Esophagus muscularis mucosa (tissue), 4 donors: ENCODE results near the gene AMIGO1. TPM values are rescaled to one million over a fixed set of nuclear protein-coding genes. Genes with fewer than 3 reads are reported as not detected.

Source experiments
- DNase-seq: peaks from one replicate; pipeline ENCODE4 v3.0.0-alpha.2; 2017; ENCODE audit errors: extremely low spot score
- H3K27ac ChIP-seq, 4 donors: fragments of 200-600 bp; sonication (generic); replicated peaks in 1 of 4; 1 replicate in 3 of 4; 2 replicates in 1 of 4; pipeline ENCODE4 v1.5.1; 2016 to 2019; ENCODE audit warnings: mild to moderate bottlenecking in 1 of 4
- H3K27me3 ChIP-seq, 4 donors: fragments of 200-600 bp; sonication (generic); one replicate each; pipeline versions ENCODE4 v1.5.1 to v1.6.0; 2016 to 2019
- H3K36me3 ChIP-seq, 4 donors: fragments of 200-600 bp; sonication (generic); one replicate each; pipeline ENCODE4 v1.5.1; 2016 to 2019
- H3K4me1 ChIP-seq, 4 donors: fragments of 200-600 bp; sonication (generic); one replicate each; pipeline ENCODE4 v1.5.1; 2016 to 2019
- H3K4me3 ChIP-seq, 4 donors: fragments of 200-600 bp; sonication (generic); 1 replicate in 2 of 4; 2 replicates in 2 of 4; pipeline ENCODE4 v1.5.1; 2016 to 2019; ENCODE audit warnings: mild to moderate bottlenecking in 4 of 4, moderate library complexity in 1 of 4
- H3K9me3 ChIP-seq, 4 donors: fragments of 200-600 bp; sonication (generic); 1 replicate in 3 of 4; 2 replicates in 1 of 4; pipeline ENCODE4 v1.5.1; 2016 to 2019
- EP300 ChIP-seq: sonication (generic); formaldehyde crosslinking; IDR thresholded peaks from one replicate; pipeline ENCODE4 v1.6.1; 2017; ENCODE audit warnings: antibody characterized with exemption
- POLR2A ChIP-seq: fragments of 450-650 bp; IDR thresholded peaks from one replicate; pipeline ENCODE4 v1.6.1; 2017; ENCODE audit warnings: antibody characterized with exemption, moderate library complexity, mild to moderate bottlenecking, low read depth
- POLR2AphosphoS5 ChIP-seq, 2 donors: sonication (generic); formaldehyde crosslinking; IDR thresholded peaks; one replicate each; pipeline ENCODE4 v1.6.1; 2017; ENCODE audit warnings: antibody characterized with exemption in 2 of 2
- WGBS: methylation state at CpG from one replicate; pipeline ENCODE4 v1.1.5; 2018; 5-methylcytosine and 5-hydroxymethylcytosine counted together
- intact Hi-C: fragments of 100-400 bp; cut with DNase I; formaldehyde crosslinking; loops from one replicate; pipeline ENCODE4 v1.15.1; 2023
- total RNA-seq, 4 donors: library from RNA; depleted of rRNA; stranded (reverse); fragments of >200 nt; gene quantifications; one replicate each; pipeline versions ENCODE4 v1.1.0 to v1.2.1, GENCODE V29; 2016
- TF ChIP-seq, protein P1 (sequence below), 3 experiments: fragments of 200-600 bp in 2 of 3; fragments of 450-650 bp in 1 of 3; sonication (generic) in 2 of 3; IDR thresholded peaks; one replicate each; pipeline ENCODE4 v1.5.1; 2017 to 2019; ENCODE audit warnings: antibody characterized with exemption in 3 of 3, mild to moderate bottlenecking in 2 of 3, moderate library complexity in 1 of 3

The AMIGO1 gene
- total RNA-seq, 4 donors from 2014 or later = 8.4 to 23.7 (median 14.0) TPM

- Histone ChIP-seq H3K9me3 (no peaks in the 10 kb centered on the region), H3K27me3 (peaks cover 0 to 9% (median 0%) of the 10 kb centered on the region in 4 donors), H3K4me1 (no peaks in the 10 kb centered on the region), H3K36me3 (no peaks in the 10 kb centered on the region), H3K27ac (no peak overlapping the region), H3K4me3 (no peak overlapping the region)
- DNase-seq = no peak
- intact Hi-C loops = no loop called here
- TF ChIP-seq POLR2A = no peak
- TF ChIP-seq EP300 = no peak
- no peak for TF ChIP-seq POLR2AphosphoS5 (IDR thresholded peaks at IDR 0.05)
- TF ChIP-seq, protein P1, sequence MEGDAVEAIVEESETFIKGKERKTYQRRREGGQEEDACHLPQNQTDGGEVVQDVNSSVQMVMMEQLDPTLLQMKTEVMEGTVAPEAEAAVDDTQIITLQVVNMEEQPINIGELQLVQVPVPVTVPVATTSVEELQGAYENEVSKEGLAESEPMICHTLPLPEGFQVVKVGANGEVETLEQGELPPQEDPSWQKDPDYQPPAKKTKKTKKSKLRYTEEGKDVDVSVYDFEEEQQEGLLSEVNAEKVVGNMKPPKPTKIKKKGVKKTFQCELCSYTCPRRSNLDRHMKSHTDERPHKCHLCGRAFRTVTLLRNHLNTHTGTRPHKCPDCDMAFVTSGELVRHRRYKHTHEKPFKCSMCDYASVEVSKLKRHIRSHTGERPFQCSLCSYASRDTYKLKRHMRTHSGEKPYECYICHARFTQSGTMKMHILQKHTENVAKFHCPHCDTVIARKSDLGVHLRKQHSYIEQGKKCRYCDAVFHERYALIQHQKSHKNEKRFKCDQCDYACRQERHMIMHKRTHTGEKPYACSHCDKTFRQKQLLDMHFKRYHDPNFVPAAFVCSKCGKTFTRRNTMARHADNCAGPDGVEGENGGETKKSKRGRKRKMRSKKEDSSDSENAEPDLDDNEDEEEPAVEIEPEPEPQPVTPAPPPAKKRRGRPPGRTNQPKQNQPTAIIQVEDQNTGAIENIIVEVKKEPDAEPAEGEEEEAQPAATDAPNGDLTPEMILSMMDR (IDR thresholded peaks at IDR 0.05) = no peak
- 96% methylated on average over 7 of the region's 7 CpGs for WGBS
Observed at GRCh38 chr1:109522026-109522425, 12.5 kb upstream of the AMIGO1 start.

DNA sequence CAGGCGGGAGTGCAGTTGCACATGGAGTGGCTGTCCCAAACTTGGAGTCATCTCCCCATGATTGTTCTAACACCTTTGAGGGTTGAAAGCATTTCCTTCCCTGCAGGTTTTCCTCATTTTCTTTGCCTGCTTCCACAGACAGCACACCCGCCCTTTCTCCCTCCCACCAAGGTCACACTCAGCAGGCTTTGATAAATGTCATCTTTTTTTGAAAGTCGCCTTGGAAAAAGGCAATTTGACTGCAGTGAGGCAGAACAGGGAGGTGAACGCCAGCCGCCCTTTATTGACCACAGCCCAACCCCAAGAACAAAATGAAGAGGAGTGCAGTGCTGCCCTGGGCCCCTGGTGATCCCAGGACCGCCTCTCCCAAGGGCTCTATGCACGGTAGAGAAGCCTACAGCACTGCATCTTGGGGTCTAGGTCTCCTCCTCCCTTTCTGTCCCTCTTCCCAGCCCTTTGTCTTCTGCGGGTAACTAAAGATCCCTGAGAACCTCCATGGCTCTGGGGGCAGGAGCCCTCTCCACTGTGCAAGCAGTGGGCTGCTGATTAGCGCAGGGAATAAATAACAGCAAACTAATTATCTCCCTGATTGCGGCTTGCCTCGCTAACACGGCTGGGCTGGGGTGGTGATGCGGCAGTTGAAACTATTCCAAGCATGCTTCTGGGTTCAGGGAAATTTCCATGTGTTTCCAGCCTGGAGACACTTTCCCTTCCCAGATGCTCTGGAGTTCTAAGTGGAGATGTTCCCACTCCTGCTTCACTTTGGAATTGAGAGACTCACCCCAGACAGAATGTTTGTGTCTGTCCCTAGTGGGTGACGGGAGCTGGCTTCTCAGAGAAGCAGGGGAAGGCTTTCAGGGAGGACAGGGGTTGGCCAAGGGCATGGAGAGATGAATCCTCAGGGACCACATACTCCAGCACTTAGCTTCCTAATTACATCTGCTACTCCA is 11.8 kb upstream of the AMIGO1 start:
- H3K9me3 ChIP-seq = no peaks in the 10 kb centered on the region
- H3K27me3 ChIP-seq = peaks cover 0 to 9% (median 0%) of the 10 kb centered on the region in 4 donors
- WGBS = 77% methylated on average over 14 of the region's 14 CpGs
- no peak overlapping the region for H3K27ac ChIP-seq
- no peak overlapping the region for H3K4me3 ChIP-seq
- intact Hi-C loops = no loop called here
- TF ChIP-seq, protein P1 (IDR thresholded peaks at IDR 0.05) = no peak
- no peak for TF ChIP-seq POLR2A
- H3K4me1 ChIP-seq = no peaks in the 10 kb centered on the region
- H3K36me3 ChIP-seq = no peaks in the 10 kb centered on the region
- DNase-seq = no peak

GRCh38 chr1:109517337-109517736 is 7.8 kb upstream of the AMIGO1 start:
- H3K9me3 ChIP-seq = no peaks in the 10 kb centered on the region
- H3K27ac ChIP-seq = no peak overlapping the region
- no peak for DNase-seq
- H3K27me3 ChIP-seq = peaks cover 0 to 9% (median 0%) of the 10 kb centered on the region in 4 donors
- intact Hi-C loops = no loop called here
- no peak overlapping the region for H3K4me3 ChIP-seq
- no peaks in the 10 kb centered on the region for H3K36me3 ChIP-seq
- no peaks in the 10 kb centered on the region for H3K4me1 ChIP-seq
- no peak for TF ChIP-seq POLR2AphosphoS5 (IDR thresholded peaks at IDR 0.05)
- TF ChIP-seq, protein P1 (IDR thresholded peaks at IDR 0.05) = no peak
- no peak for TF ChIP-seq EP300
- TF ChIP-seq POLR2A = no peak
- 85% methylated on average over 5 of the region's 5 CpGs for WGBS

GRCh38 chr1:109516872-109517271 is 7.3 kb upstream of the AMIGO1 start:
- DNase-seq = no peak
- intact Hi-C loops = no loop called here
- H3K27me3 ChIP-seq = peaks cover 0 to 9% (median 0%) of the 10 kb centered on the region in 4 donors
- H3K4me1 ChIP-seq = no peaks in the 10 kb centered on the region
- no peak overlapping the region for H3K27ac ChIP-seq
- TF ChIP-seq POLR2A (no peak), EP300 (no peak), POLR2AphosphoS5 (IDR thresholded peaks at IDR 0.05) (no peak)
- TF ChIP-seq, protein P1 (IDR thresholded peaks at IDR 0.05) = no peak
- 86% methylated on average over 5 of the region's 5 CpGs for WGBS
- no peaks in the 10 kb centered on the region for H3K36me3 ChIP-seq
- H3K4me3 ChIP-seq = no peak overlapping the region
- H3K9me3 ChIP-seq = no peaks in the 10 kb centered on the region
